BE2C (cell line): ENCODE data around the gene CCN5.
A peak's percentile ranks its signal among the peaks of the same experiment; 100 is the strongest.
"Not testable (repeated sequence)": the region's sequence is repeated elsewhere in the genome, so short reads cannot be mapped to it uniquely, and the experiment has no call there.

Experiments used
- DNase-seq: peaks from one replicate; pipeline ENCODE4 v3.0.0-alpha.2; 2020
- H3K27me3 ChIP-seq: fragments of 250-450 bp; sonication (Bioruptor Pico); 2 replicates; pipeline ENCODE4 v1.5.1; 2020; ENCODE audit warnings: mild to moderate bottlenecking
- H3K36me3 ChIP-seq: fragments of 250-450 bp; sonication (Bioruptor Pico); 2 replicates; pipeline ENCODE4 v1.5.1; 2020; ENCODE audit warnings: mild to moderate bottlenecking
- H3K4me1 ChIP-seq: fragments of 250-450 bp; sonication (Bioruptor Pico); 2 replicates; pipeline ENCODE4 v1.5.1; 2020
- H3K4me3 ChIP-seq: 2 replicates; pipeline ENCODE4 v1.5.1; 2011; ENCODE audit warnings: low read depth, low read length
- H3K9me3 ChIP-seq: fragments of 250-450 bp; sonication (Bioruptor Pico); 2 replicates; pipeline ENCODE4 v1.5.1; 2020
- TF ChIP-seq, protein P1 (sequence below): IDR thresholded peaks from 2 replicates; pipeline ENCODE4 v1.5.1; 2012; ENCODE audit warnings: mild to moderate bottlenecking, low read depth, low read length

Gene CCN5

DNA sequence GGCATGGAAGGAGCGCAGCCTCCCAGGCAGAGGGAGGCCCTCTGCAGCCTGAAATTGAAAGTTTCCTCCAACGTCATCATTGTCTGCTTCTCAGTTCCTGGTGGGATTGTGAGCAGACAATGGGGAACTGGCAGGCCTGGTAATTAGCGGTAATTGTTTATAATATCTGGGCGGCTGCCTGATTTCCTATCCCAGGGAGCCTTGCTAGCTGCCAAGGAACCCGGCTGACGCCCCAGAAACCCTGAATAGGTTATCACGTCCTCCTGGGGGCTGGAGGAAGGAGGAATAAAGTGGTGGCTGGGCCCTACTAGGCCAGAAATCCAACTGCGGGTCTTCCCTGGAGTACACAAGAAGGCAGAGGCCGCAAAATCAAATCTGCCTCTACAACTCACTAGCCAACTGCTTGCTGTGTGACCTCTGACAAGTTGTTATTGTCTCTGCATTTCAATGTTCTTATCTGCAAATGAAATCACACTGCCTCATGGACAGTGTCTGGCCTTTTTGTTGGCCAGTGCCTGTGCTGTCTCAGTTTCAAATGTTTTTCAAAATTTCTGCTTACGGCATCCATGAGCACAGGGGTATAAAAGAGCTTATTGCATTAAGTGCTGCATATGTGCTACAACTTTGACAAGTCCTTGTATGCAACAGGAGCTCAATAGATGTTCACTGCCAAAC lies 47.4 kb downstream of the CCN5 start:
- H3K9me3 ChIP-seq = no peaks in the 10 kb centered on the region
- peaks cover 36% of the 10 kb centered on the region for H3K4me1 ChIP-seq
- H3K27me3 ChIP-seq = no peaks in the 10 kb centered on the region
- no peaks in the 10 kb centered on the region for H3K36me3 ChIP-seq
- H3K4me3 ChIP-seq = peak overlapping the region; percentile 36
- TF ChIP-seq, protein P1, sequence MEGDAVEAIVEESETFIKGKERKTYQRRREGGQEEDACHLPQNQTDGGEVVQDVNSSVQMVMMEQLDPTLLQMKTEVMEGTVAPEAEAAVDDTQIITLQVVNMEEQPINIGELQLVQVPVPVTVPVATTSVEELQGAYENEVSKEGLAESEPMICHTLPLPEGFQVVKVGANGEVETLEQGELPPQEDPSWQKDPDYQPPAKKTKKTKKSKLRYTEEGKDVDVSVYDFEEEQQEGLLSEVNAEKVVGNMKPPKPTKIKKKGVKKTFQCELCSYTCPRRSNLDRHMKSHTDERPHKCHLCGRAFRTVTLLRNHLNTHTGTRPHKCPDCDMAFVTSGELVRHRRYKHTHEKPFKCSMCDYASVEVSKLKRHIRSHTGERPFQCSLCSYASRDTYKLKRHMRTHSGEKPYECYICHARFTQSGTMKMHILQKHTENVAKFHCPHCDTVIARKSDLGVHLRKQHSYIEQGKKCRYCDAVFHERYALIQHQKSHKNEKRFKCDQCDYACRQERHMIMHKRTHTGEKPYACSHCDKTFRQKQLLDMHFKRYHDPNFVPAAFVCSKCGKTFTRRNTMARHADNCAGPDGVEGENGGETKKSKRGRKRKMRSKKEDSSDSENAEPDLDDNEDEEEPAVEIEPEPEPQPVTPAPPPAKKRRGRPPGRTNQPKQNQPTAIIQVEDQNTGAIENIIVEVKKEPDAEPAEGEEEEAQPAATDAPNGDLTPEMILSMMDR = peak; percentile 8; the same call in 1 of the 2 replicates
- DNase-seq = peak; percentile 75

DNA sequence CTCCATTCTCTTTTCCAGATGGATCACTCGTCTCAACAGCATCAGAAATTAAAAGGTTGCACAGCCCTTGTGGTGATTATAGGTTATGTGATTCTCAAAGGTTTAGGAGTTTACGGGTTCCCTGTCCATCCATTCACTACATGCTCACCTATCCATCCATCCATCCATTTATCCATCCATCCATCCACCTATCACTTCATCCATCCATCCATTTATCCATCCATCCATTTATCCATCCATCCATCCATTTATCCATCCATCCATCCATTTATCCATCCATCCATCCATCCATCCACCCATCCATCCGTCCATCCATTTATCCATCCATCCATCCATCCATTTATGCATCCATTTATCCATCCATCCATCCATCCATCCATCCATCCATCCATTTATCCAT lies 48.6 kb downstream of the CCN5 start:
- H3K9me3 ChIP-seq, H3K36me3 ChIP-seq, DNase-seq, H3K27me3 ChIP-seq, H3K4me3 ChIP-seq: not testable (repeated sequence)
- peaks cover 36% of the 10 kb centered on the region for H3K4me1 ChIP-seq

DNA sequence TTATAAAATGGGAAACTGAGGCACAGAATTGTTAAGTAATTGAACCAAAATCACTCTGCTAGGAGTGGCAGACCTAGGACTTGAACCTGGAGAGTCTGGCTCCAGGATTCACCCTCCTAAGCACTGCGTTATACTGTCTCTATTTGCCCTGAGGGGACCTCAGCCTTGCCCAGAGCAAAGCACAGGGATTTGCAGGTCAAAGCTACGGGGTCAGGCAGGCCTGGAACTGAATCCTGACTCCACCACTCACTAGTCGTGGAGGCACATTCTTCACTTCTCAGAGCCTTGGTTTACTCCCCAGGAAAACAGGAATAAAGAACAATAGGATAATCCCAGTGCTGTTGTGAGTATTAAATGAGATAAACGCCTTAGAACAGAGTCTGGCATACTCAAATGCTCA lies 49.9 kb downstream of the CCN5 start:
- Histone ChIP-seq H3K9me3 (no peaks in the 10 kb centered on the region), H3K4me1 (peaks cover 28% of the 10 kb centered on the region), H3K36me3 (no peaks in the 10 kb centered on the region), H3K27me3 (no peaks in the 10 kb centered on the region), H3K4me3 (no peak overlapping the region)
- DNase-seq = no peak
- TF ChIP-seq, protein P1 = no peak

DNA sequence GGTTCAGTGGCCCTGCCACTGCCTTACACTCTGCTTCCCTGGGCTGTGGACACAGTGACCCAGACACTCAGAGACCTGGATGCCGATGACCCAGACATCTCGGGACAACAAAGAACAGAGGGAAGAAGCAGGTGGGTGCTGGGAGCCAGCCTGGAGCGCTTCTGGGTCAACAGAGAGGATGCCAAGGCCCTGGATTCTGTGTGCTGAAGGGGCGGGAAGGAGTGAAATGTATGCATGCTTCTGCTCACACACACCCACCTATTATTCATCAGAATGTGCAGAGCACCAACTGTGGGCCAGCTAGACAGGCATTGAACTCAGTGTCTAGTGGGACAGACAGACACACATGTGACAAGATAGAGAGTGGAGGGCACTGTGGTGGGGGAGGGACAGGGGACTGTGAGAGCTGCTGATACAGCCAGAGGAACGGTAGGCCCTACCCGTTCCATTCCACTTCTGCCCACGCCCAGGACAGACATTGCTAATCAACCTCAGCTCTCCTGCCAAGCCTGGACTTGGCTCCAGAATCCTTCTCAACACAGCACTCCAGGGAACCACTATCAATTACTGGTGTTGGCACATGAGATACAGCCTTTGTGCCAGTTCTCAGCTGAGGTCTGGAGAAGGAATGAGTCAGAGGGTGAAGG lies 50.7 kb downstream of the CCN5 start:
- Histone ChIP-seq H3K27me3 (no peaks in the 10 kb centered on the region), H3K4me3 (no peak overlapping the region), H3K9me3 (no peaks in the 10 kb centered on the region), H3K36me3 (no peaks in the 10 kb centered on the region), H3K4me1 (peaks cover 21% of the 10 kb centered on the region)
- DNase-seq = no peak
- TF ChIP-seq, protein P1 = no peak

DNA sequence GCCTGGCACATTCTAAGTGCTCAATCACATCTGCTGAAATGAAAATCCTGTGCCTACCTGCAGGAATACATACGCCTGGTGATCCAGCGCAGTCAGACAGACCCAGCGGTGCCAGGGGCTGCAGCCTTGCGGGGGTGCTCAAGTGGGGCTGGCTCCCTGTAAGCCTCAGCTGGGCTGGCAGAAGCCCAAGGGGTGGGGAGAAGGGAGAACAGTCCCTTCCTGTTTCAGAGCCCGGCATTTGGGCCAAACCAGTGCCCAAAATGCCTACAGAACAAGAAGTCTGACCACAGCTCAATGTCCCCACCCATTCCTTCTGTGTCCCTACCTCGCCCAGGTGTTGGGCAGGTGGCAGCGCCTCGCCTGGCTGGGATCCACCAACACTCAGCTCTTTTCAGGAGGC lies 53.1 kb downstream of the CCN5 start:
- H3K4me3 ChIP-seq = no peak overlapping the region
- H3K9me3 ChIP-seq = no peaks in the 10 kb centered on the region
- H3K27me3 ChIP-seq = no peaks in the 10 kb centered on the region
- TF ChIP-seq, protein P1 = no peak
- H3K4me1 ChIP-seq = peaks cover 5% of the 10 kb centered on the region
- no peaks in the 10 kb centered on the region for H3K36me3 ChIP-seq
- no peak for DNase-seq

GRCh38 chr20:44768854-44769480 lies 53.8 kb downstream of the CCN5 start:
- Histone ChIP-seq H3K4me1 (no peaks in the 10 kb centered on the region; the same call in 1 of the 2 replicates), H3K9me3 (no peaks in the 10 kb centered on the region), H3K36me3 (no peaks in the 10 kb centered on the region), H3K4me3 (no peak overlapping the region), H3K27me3 (no peaks in the 10 kb centered on the region)
- no peak for DNase-seq
- TF ChIP-seq, protein P1 = no peak
